ENCODE data around the gene MTAP.

DNA sequence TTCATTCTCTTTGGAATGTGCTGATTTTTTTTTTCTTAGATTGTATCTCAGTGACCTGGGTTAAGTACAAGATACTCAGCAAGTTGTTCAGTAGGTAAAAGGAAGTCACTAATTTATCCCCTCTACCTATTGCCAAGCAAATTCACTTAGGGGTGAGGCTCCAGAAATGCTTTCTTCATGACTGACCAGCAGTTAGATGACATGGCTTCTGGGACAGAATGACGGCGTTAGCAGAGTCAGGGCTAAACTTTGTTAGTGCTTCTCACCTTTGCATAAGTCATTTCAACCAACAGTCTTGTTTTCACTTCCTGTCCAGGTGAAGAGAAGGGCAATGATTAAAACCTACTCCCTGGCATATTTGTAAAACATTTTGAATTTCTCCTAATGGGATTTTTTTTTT is 20.2 kb upstream of the MTAP start:
- no peak for TF ChIP-seq CTCF (IDR thresholded peaks at IDR 0.05)
- TF ChIP-seq POLR2AphosphoS5 (IDR thresholded peaks at IDR 0.05) = no peak
- no peak for TF ChIP-seq POLR2A (IDR thresholded peaks at IDR 0.05)

Measured in breast epithelium (tissue), 3 donors.